Endodermal cell (in vitro differentiated cells): ENCODE data around the gene TBX5. TPM values are rescaled to one million over a fixed set of nuclear protein-coding genes. Genes with fewer than 3 reads are reported as not detected.
A peak's percentile ranks its signal among the peaks of the same experiment; 100 is the strongest.

Experiments
- DNase-seq: peaks from one replicate; pipeline ENCODE4 v3.0.0-alpha.2; 2017
- H3K27ac ChIP-seq: 2 replicates; pipeline ENCODE4 v1.5.1; 2013; ENCODE audit warnings: mild to moderate bottlenecking, low read depth, low read length, moderate library complexity
- H3K27me3 ChIP-seq: 2 replicates; pipeline ENCODE4 v1.6.1; 2013; ENCODE audit warnings: mild to moderate bottlenecking, low read length, moderate library complexity; ENCODE audit not compliant: insufficient read depth, control insufficient read depth, poor library complexity, severe bottlenecking
- H3K36me3 ChIP-seq: 2 replicates; pipeline ENCODE4 v1.7.0; 2013; ENCODE audit warnings: mild to moderate bottlenecking, low read length, moderate library complexity; ENCODE audit not compliant: control insufficient read depth, insufficient read depth
- H3K4me1 ChIP-seq: one replicate; pipeline ENCODE4 v1.7.0; 2013; ENCODE audit warnings: low read length; ENCODE audit not compliant: control insufficient read depth, insufficient read depth
- H3K4me3 ChIP-seq: 2 replicates; pipeline ENCODE4 v1.5.1; 2013; ENCODE audit warnings: mild to moderate bottlenecking, low read length, moderate library complexity
- H3K9ac ChIP-seq: 2 replicates; pipeline ENCODE4 v1.6.1; 2013; ENCODE audit warnings: mild to moderate bottlenecking, low read length, moderate library complexity; ENCODE audit not compliant: poor library complexity, severe bottlenecking; ENCODE audit errors: extremely low read depth
- H3K9me3 ChIP-seq: 2 replicates; pipeline ENCODE4 v1.6.1; 2013; ENCODE audit warnings: mild to moderate bottlenecking, low read length, moderate library complexity; ENCODE audit not compliant: control insufficient read depth
- H3K27ac Mint-ChIP-seq: 2 replicates; pipeline ENCODE4 v1.8.0; 2020; ENCODE audit warnings: mixed read lengths
- H3K27me3 Mint-ChIP-seq: 2 replicates; pipeline ENCODE4 v1.8.0; 2021; ENCODE audit warnings: mild to moderate bottlenecking, mixed read lengths; ENCODE audit not compliant: insufficient read depth
- H3K36me3 Mint-ChIP-seq: 2 replicates; pipeline ENCODE4 v1.8.0; 2020; ENCODE audit warnings: low read depth, mixed read lengths
- H3K4me1 Mint-ChIP-seq: 2 replicates; pipeline ENCODE4 v1.8.0; 2020; ENCODE audit warnings: mixed read lengths
- H3K4me3 Mint-ChIP-seq: 2 replicates; pipeline ENCODE4 v1.8.0; 2020; ENCODE audit warnings: mild to moderate bottlenecking, moderate library complexity, mixed read lengths
- H3K9me3 Mint-ChIP-seq: 2 replicates; pipeline ENCODE4 v1.8.0; 2020; ENCODE audit warnings: mild to moderate bottlenecking, mixed read lengths
- CTCF ChIP-seq: fragments of 200-600 bp; sonication (generic); conservative IDR thresholded peaks from 2 replicates; pipeline ENCODE4 v1.5.0; 2021; ENCODE audit warnings: antibody characterized with exemption, mild to moderate bottlenecking
- WGBS, 2 experiments: methylation state at CpG; one replicate each; pipeline versions ENCODE4 v1.1.5 to v1.1.7; 2013; ENCODE audit warnings: missing lambda C conversion rate in 2 of 2, mixed read lengths in 1 of 2; ENCODE audit not compliant: insufficient coverage in 1 of 2, insufficient read length in 1 of 2; 5-methylcytosine and 5-hydroxymethylcytosine counted together
- total RNA-seq, 2 donors: library from RNA; stranded (reverse); fragmentation: NEBNext Ultra II Directional in 1 of 2; extraction: Animal tissue kit (Norgen Biotek cat#: 25700) in 1 of 2; gene quantifications; 2 replicates in 1 of 2; 3 replicates in 1 of 2; pipeline ENCODE4 v1.2.1, GENCODE V29; 2021

TBX5 gene
- total RNA-seq, 2 donors from 2014 or later = not detected

- H3K36me3 ChIP-seq = no peaks in the 10 kb centered on the region
- 97 to 98% methylated on average over 4 to 7 of the region's 8 CpGs for WGBS, 2 experiments
- Mint-ChIP-seq H3K27ac (no peak overlapping the region), H3K27me3 (peaks cover 21% of the 10 kb centered on the region), H3K4me1 (peaks cover 4% of the 10 kb centered on the region), H3K36me3 (no peaks in the 10 kb centered on the region), H3K9me3 (peaks cover 5% of the 10 kb centered on the region), H3K4me3 (no peak overlapping the region)
- no peaks in the 10 kb centered on the region for H3K27me3 ChIP-seq
- no peak overlapping the region for H3K9ac ChIP-seq
- no peak overlapping the region for H3K4me3 ChIP-seq
- no peak overlapping the region for H3K27ac ChIP-seq
- TF ChIP-seq CTCF = no peak
- peaks cover 6% of the 10 kb centered on the region for H3K9me3 ChIP-seq
- no peaks in the 10 kb centered on the region for H3K4me1 ChIP-seq
- DNase-seq = no peak
Observed at GRCh38 chr12:114368685-114369452, 37.1 kb downstream of the TBX5 start.

GRCh38 chr12:114361992-114362391 is 44.0 kb downstream of the TBX5 start:
- Mint-ChIP-seq H3K4me3 (no peak overlapping the region), H3K36me3 (no peaks in the 10 kb centered on the region), H3K4me1 (peaks cover 16% of the 10 kb centered on the region), H3K9me3 (peaks cover 5% of the 10 kb centered on the region), H3K27me3 (peaks cover 24% of the 10 kb centered on the region), H3K27ac (peak overlapping the region; percentile 66)
- WGBS, 2 experiments = 73 to 86% methylated on average over 3 to 4 of the region's 4 CpGs
- H3K4me3 ChIP-seq = no peak overlapping the region
- no peak for DNase-seq
- H3K27me3 ChIP-seq = peaks cover 11% of the 10 kb centered on the region
- TF ChIP-seq CTCF = no peak
- no peak overlapping the region for H3K27ac ChIP-seq
- H3K36me3 ChIP-seq = no peaks in the 10 kb centered on the region
- H3K9ac ChIP-seq = no peak overlapping the region
- peaks cover 6% of the 10 kb centered on the region for H3K9me3 ChIP-seq
- peaks cover 8% of the 10 kb centered on the region for H3K4me1 ChIP-seq

DNA sequence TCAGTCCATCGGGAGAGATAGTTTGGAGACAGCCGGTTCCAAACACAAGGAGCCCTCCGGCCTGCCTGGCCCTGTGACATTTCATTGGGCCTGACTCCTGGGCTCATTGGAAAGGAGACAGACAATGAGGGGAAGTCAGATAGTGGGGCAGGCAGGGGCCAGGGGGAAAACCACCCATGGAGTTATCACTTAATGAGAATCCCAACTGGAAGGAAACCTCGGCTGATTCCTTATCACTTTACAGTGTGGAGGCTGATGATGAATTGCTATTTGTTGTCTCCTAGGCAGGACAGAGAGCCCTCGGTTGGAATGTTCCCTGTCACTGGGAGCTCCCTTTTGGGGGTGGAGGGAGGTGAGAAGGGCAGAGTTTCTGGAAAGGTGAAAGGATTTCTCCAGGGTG is 44.4 kb downstream of the TBX5 start:
- no peak overlapping the region for H3K27ac ChIP-seq
- peaks cover 6% of the 10 kb centered on the region for H3K9me3 ChIP-seq
- no peak overlapping the region for H3K9ac ChIP-seq

More for the DNA sequence above, 44.4 kb downstream of the TBX5 start:
- Mint-ChIP-seq H3K36me3 (no peaks in the 10 kb centered on the region), H3K27ac (peak overlapping the region; percentile 66), H3K27me3 (peaks cover 28% of the 10 kb centered on the region), H3K4me3 (no peak overlapping the region), H3K9me3 (peaks cover 5% of the 10 kb centered on the region), H3K4me1 (peaks cover 16% of the 10 kb centered on the region)
- Histone ChIP-seq H3K27me3 (peaks cover 12% of the 10 kb centered on the region), H3K4me3 (no peak overlapping the region), H3K36me3 (no peaks in the 10 kb centered on the region), H3K4me1 (peaks cover 8% of the 10 kb centered on the region)
- peak; percentile 76 for DNase-seq
- TF ChIP-seq CTCF = no peak
- 50 to 69% methylated on average over 3 to 5 of the region's 5 CpGs for WGBS, 2 experiments
